GM18858 (cell line): ENCODE results near the gene GSTT4.
"Not testable (repeated sequence)": the region's sequence is repeated elsewhere in the genome, so short reads cannot be mapped to it uniquely, and the experiment has no call there.

Experiments
- ATAC-seq: cut with Tn5 transposase; IDR thresholded peaks from one replicate; pipeline ENCODE4 v1.9.1; 2021; ENCODE audit not compliant: unreplicated experiment

GSTT4 gene

DNA sequence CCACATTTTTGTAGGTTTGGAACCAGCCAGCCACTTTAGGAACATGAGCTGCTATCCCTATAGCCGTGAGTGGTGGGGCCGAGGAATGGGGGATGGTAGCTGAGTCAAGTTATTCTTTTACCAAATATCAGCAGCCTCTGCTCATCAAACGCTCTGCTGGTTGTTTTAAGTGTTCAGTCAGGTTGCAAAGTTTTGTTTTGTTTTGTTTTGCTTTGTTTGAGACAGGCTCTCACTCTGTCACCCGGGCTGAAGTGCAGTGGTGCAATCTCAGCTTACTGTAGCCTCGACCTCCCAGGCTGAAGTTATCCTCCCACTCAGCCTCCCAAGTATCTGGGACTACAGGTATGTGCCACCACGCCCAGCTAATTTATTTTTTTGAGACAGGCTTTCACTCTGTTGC lies 20.2 kb upstream of the GSTT4 start:
- no peak for ATAC-seq

GRCh38 chr22:24024354-24024753 lies 19.1 kb upstream of the GSTT4 start:
- no peak for ATAC-seq

DNA sequence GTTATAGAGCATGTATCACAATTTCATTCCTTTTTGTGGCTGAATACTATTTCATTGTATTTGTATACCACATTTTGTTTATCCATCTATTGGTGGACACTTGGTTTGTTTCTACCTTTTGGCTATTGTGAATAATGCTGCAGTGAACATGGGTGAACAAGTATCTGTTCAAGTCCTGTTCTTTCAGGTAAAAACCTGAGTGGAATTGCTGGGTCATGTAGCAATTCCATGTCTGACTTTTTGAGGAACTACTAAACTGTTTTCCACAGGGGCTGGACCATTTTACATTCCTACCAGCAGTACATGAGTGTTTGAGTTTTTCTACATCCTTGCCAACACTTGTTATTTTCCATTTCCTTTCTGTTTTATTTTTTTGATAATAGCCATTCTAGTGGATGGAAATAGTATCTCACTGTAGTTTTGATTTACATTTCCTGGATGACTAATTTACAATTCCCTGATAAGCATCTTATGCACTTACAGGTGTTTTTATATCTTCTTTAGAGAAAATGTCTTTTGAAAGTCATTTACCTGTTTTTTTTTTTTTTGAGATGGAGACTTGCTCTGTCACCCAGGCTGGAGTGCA lies 18.0 kb upstream of the GSTT4 start:
- no peak for ATAC-seq

DNA sequence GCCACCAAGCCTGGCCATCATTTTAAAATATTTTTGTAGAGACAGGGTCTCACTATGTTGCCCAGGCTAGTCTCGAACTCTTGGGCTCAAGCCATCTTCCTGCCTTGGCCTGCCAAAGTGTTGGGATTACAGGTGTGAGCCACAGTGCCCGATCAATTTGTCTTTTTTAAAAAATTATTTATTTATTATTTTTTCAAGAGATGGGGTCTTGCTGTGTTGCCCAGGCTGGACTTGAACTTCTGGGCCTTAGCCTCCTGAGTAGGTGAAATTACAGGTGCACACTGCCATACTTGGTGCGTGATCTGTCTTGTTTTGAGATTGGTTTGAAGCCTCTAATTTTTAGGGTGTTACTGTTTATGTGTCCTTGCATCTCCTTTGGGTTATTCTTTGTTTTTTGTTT lies 16.1 kb upstream of the GSTT4 start:
- ATAC-seq, result no peak

- ATAC-seq, result no peak
These were observed 10.9 kb upstream of the GSTT4 start for GRCh38 chr22:24016156-24016555.

DNA sequence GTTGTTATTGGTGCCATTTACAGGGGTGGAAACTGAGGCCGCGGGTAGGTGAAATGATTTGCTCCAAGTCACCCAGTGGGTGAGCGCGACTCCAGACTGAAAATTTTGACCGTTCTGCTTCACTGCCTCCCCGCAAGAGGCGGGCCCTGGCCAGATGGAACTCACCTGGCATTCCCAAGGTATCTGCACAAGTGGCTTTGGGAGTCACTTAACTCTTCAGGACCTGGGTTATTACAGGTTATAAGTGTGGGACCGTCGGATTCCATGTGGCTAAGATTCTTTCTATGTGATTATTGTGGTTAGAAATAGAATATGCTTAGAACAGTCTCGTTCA lies 6.4 kb upstream of the GSTT4 start:
- no peak for ATAC-seq

GRCh38 chr22:24010018-24010391 lies 4.8 kb upstream of the GSTT4 start:
- no peak for ATAC-seq

DNA sequence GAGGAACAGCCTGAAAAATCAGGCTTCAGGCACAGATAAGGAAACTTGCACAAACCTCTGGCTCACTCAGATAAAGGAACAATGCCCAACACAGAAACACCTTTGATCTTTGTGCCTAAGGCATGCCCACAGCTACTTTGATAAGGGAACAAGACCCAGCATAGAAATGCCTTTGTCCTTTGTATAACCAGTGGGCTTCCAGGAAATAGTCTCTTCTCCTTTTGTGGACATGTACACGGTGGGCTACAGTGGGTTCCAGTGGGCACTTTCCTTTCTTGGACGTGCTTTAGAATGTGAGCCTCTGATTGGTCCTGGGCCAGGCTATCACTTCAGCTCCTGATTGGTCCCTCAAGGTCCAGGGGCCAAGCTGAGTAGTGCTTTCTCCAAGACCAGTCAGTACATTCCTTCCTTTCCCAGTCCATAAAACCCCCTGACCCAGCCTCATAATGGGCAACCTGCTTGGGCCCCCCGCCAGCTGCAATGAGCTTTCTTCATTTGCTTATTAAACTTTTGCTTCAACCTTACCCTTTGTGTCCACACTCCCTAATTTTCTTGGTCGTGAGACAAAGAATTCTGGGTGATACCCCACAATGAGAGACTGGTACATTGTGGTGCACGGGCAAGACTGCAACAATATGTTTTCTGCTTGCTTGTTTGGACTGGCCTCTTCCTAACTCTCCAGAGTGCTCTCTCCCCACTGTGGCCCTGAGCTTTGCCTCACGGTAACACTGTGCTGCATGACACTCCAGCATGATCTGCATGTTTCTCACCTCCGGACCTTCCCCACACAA lies 4.2 kb upstream of the GSTT4 start:
- ATAC-seq, result no peak

DNA sequence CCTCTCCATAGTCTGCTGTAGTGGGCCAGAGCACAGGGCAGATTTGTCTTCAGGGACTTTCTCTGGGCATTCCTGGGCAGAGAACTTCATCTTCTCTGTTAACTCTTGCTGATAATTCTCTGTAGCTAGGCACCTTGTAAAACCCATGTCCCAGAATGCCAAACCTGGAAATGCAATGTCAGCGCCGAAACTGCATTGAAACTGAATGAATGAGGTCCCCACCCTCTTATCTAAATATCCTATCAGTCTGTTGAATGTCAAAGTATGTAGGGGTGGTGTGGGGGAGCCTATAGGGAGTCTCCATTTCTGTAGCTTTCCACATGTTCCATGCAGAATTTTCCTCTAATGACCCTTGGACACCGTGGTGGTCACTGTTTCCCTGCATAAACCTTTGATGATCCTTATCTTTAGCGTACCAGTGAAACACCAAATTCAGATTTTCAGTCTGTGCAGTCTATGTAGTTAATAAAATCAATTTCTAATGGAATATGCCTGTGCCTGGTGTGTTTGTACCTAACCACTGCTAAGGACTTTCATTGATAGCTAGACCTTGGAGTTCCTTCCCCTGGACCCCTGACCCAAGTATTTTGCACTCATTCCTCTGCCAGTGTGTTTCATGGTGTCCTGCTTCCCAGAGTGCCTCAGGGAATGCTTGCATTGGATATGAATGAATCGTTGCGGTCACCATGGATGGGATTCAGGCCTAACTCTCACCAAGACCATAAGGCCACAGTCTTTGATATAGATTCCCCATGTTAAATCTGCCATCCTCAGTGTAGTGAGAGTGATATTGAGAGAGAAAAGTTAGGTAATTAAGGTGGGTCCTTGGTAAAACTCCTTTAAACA lies 3.4 kb upstream of the GSTT4 start:
- no peak for ATAC-seq

GRCh38 chr22:24008022-24008283 lies 2.7 kb upstream of the GSTT4 start:
- ATAC-seq, result no peak

DNA sequence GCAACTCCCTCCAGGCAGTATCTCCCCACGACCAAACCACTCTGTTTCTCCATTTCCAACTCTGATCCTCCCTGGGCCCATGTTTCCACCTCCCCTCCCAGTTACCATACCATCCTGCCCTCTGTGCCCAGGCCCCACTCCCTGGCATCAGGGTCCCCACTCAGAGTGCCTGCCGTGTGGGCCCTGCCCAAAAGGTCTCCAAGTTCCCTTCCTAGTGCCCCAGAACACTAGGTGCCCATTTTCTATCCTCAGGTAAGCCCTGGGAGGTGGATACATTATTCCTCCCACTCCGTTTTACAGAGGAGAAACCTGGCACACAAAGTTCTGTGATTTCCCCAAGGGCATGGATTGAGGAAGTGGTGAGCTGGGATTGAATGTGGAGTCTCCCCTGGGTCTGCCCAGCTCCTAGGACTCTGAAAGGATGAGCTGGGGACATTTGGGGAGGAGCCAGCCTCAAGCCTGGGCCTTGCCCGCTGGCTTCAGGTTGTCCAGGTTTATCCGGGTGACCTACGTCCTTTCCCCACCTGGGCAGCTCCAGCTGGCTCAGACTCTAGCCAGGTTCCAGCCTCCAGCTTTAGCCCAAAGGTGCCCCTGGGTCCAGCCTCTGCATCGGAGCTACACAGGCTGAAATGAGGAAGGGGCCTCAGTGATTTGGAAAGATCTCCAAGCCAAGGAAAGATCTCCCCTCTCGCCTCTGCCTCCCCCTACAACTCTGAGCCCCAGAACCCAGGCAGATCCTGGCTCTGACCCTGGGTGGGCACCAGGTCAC lies 2.2 kb upstream of the GSTT4 start:
- no peak for ATAC-seq

DNA sequence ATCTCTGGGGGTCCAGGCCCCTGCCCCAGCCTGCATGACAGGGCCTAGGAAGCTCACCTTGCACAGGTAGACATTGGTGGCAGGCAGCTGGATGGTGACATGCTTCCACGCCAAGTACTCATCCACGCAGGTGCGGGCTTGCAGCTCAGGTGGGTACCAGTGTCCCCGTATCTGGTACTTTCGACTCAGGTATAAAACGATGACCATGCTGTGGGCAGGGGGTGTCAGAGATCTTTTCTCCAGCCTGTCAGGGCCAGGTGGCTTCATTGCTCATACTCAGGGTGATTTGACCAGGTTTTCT lies 1.6 kb upstream of the GSTT4 start:
- ATAC-seq, result no peak

DNA sequence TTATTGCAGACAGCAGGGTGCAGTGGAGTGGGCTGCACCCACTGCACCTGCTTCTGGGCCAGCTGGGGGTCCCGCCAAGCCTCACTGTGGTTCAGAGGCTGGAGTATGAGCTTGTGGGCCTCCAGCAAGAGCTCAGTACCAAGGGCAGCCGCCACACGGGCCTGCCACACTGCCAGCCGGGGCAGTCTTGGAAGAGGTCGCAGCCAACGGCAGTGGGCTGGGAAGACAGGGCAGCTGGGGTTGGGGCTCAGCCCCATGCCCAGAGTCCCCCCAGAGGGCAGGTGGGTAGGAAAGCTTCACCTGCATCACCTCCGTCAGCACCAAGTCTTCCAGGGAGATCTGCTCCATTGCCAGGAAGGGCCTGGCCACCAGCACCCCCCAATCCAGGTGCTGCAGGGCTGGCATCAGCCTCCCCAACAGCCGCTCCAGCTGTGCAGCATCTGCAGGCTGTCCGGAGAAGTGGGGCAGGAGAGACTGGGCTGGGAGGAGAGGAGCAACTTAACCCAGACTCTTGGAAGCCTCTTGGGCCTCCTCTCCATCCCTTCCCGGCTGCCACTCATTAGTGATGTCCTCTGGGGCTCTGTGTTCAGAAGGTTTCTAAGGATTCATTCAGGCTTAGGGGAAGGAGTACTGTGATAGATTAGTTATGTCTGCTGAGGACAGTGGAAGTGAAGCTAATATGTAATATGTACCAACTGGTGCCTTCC lies 1.1 kb upstream of the GSTT4 start:
- ATAC-seq, result no peak

DNA sequence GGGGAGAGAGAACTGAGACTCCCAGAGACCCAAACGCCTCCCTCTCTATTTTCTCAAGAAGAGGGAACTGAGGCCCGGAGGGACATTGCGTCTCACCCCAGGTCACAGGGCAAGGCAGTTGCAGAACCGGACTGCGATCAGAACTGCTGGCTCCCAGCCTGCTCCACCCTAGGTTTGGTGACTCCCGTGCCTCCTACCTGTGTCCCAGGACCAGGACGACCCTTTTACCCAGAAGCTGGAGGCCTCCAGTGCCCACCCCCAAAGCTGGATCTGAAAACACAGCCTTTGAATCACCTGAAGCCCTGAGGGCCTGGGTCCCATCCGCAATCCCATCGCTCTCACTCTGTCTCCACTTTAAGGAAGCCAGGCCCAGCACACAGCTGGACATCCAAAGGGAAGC lies 1.4 kb downstream of the GSTT4 start:
- ATAC-seq, result no peak

DNA sequence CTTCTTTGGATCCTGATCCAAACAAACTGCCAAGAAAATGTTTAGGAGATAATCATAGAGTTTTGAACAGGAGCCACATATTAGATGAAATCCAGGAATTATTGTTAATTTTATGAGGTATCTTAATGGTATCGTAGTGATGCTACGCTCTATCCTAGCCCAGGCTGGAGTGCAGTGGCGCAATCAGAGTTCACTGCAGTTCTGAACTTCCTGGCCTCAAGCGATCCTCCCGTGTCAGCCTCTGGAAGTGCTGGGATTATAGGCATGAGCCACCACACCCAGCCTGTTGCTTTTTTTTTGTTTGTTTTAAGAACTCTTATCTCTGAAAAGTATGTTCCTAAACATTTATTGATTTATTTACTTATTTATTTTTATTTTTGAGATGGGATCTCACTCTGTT lies 2.4 kb downstream of the GSTT4 start:
- ATAC-seq, result no peak

DNA sequence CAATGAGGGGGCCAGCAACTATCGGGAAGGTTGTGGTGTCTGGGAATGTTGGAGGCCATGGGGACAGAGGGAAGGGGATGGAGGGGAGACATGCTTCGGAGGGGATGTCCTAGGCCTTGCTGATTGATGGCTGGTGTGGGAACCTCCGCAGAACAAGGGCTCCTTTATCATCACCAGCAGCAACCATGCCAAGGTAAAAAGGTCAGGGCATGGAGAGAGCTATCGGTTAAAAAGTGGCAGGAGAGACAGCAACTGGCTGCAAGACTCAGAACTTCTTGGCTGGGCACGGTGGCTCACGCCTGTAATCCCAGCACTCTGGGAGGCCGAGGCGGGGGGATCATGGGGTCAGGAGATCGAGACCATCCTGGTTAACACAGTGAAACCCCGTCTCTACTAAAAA lies 3.0 kb downstream of the GSTT4 start:
- no peak for ATAC-seq

GRCh38 chr22:24001314-24001713 lies 3.9 kb downstream of the GSTT4 start:
- no peak for ATAC-seq

DNA sequence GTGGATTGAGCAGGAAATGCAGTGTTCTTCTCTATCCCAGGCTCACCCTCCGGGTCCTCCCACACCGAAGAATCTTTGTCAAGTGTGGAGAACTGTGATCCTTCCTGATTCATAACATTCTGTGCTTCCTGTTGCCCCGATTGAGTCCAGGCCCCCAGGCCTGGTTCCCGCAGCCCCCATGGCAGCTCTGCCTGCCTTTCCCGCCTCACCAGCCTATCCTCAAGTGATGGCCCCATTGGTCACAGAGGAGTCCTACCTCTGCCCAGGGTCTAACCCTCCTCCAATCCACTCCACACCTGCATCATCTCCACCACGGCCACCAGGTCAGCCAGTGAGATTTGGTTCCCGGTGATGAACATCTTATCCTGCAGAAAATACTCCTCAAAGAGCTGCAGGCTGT lies 5.5 kb downstream of the GSTT4 start:
- not testable (repeated sequence) for ATAC-seq

GRCh38 chr22:23997092-23997491 lies 8.2 kb downstream of the GSTT4 start:
- ATAC-seq, result no peak

- not testable (repeated sequence) for ATAC-seq
These were observed 11.6 kb downstream of the GSTT4 start for GRCh38 chr22:23993581-23994177.

DNA sequence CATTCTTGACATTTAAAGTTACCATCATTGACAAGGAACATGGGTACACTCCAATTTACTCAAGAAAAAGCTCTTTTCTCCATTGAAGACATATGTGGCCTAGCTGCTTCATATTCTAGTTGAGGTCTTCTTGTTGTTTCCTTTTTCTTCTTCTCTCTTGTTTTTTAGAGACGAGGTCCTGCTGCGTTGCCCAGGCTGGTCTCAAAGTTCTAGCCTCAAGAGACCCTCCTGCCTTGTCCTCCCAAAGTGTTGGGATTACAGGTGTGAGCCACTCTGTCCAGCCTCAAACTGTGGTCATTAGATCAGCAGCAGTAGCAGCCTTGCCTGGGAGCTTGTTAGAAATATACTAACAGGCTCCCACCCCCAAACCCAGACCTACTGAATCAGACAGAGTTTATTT lies 12.2 kb downstream of the GSTT4 start:
- ATAC-seq, result not testable (repeated sequence)
